AG09319 (cell line): ENCODE results near the gene LRRC42.

ENCODE experiments used
- DNase-seq: peaks from one replicate; pipeline ENCODE4 v3.0.0-alpha.2; 2010; ENCODE audit warnings: low read depth; ENCODE audit errors: extremely low read depth
- TF ChIP-seq, protein P1 (sequence below): IDR thresholded peaks from 2 replicates; pipeline ENCODE4 v1.5.1; 2011; ENCODE audit warnings: low read depth, mild to moderate bottlenecking, inconsistent platforms, low read length, moderate library complexity

The LRRC42 gene

DNA sequence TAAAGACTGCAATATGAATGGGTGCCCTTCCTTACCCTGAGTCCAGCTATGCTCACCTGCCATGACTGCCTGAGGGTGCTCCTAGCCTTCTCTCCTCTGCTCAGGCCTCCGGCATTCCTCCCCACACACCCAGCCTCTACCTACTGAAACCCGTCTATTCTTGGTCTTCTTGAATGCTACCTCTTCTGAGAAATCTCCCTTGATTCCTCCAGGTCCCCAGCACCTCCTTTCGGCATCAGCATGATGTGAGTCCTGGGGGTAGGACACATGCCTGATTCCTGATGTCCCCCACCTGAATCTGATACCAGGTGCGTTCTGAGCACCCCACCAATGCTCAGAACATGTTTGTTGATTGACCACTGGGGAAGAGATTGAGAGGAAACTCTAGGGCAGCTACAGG is 63.3 kb downstream of the LRRC42 start:
- TF ChIP-seq, protein P1, sequence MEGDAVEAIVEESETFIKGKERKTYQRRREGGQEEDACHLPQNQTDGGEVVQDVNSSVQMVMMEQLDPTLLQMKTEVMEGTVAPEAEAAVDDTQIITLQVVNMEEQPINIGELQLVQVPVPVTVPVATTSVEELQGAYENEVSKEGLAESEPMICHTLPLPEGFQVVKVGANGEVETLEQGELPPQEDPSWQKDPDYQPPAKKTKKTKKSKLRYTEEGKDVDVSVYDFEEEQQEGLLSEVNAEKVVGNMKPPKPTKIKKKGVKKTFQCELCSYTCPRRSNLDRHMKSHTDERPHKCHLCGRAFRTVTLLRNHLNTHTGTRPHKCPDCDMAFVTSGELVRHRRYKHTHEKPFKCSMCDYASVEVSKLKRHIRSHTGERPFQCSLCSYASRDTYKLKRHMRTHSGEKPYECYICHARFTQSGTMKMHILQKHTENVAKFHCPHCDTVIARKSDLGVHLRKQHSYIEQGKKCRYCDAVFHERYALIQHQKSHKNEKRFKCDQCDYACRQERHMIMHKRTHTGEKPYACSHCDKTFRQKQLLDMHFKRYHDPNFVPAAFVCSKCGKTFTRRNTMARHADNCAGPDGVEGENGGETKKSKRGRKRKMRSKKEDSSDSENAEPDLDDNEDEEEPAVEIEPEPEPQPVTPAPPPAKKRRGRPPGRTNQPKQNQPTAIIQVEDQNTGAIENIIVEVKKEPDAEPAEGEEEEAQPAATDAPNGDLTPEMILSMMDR = no peak

DNA sequence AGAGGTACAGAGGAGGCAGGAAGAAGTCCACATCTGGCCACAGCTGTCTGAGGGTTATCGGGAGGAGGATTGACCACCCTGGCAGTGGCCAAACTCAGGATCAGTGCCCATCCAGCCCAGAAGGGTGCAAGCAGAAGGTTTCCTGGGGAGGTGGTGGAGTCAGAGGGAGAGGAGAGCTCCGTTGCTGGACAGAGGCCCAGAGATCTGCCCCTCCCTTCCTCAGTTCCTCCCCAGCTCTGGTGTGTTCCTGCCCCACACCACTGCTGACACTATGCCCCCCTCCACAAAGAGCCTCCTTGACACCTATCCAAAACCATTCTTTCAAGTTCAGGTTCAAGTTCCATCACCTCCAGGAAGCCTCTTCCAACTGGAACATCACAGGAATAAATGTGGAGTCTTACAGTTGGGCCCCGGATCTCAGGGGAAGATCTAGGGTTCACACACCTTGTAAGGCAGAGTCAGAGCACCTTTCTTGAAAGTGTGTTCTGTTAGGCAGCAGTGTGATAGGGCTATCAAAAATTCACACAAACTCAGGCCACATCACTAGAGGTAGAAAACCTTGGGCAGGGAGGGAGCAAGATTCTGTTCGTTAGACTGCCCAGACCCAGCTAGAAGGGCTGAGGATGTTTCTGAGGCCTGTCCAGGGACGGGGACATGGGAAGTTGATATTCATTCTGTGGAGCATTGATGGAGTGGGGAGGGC is 64.4 kb downstream of the LRRC42 start:
- DNase-seq = no peak
- TF ChIP-seq, protein P1 = no peak

More for the DNA sequence above, 63.3 kb downstream of the LRRC42 start:
- no peak for DNase-seq

DNA sequence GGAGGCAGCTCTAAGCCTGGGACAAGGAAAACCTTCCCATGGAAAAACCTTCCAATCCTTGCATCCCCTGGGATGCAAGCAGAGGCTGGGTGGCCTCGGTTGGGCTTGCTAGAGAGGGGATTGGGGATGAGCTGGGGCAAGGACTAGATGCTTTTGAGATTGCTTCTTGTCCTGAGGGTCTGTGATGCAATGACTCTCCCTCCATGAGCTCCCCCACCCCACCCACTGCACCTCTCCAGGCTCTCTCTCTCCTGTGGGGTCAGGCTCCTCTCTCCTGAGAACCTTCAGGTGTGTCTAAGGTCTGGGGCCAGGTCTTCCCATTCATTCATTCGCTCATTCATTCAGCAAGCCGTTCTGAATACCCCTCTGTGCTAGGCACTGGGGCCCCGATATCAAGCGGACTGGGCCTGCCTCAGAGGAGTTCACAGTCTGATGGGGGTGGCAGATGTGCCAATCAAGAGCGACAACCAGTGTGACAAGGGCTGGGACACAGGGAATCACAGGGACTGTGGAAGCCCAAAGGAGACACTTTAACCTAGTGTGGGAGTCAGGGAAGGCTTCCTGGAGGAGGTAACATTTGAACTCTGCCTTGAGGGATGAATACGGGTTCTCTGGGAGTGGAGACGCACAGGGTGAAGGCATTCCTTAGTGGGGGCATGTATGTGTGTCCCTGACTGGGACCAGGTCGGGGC is 65.3 kb downstream of the LRRC42 start:
- TF ChIP-seq, protein P1 = no peak

DNA sequence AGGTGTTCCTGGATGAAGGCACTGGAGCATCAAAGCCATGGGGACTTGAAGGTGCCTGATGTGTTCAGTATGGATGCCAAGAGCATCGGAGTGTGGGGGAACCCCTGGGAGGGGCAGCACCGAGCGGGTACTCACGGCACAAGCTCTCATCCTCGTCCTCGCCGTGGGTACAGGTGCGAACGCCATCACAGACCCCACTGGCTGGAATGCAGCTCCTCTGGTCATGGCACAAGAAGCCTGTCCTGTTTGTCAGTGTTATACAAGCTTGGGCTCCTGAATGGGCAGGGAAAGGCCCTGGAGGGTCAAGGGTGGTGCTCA is 65.8 kb downstream of the LRRC42 start:
- no peak for DNase-seq
- TF ChIP-seq, protein P1 = no peak

More for the DNA sequence above, 65.3 kb downstream of the LRRC42 start:
- no peak for DNase-seq

DNA sequence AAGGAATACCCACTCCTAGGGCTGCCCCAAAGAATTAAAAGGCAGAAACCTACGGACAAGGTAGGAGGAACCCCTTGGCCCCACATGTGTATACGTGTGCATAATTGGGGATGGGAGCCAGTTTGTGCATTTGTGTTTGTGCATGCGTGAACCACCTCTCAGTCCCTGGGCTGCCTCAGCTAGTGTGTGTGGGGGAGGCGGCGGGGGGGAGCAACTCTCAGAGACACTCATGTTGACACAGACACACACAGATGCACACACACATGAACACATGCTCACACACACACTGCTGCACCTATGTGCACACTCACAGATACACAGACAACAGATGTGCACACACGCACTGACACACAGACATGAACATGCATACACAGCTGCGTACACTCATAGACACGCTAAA is 66.7 kb downstream of the LRRC42 start:
- no peak for DNase-seq
- TF ChIP-seq, protein P1 = no peak

DNA sequence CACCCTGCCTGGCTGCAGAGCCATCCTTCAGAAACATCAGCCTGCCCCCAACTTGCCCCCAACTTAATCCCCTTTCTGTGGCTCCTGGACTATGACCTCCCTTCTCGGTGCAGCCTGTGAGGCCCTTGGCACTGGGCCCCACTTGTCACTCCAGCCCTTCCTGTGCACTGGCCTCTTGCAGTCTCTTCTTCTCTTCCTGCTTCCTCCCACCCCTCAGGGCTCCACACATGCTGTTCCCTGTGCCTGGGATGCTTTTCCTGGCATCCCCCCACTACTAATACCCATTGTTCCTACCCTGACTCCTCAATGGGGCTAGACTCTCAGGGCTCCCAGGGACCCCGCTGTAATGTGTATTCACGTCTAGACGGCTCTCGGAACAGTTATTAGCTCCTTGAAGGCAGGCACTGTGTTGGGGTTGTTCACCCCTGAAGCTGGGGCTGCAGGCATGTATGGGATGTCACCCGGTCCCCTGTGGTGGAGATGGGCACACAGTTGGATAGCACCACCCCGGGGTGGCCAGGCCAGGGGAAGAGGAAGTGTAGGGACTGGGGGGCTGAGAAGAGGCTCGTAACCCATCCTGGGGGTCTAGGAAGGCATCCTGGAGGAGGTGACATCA is 67.4 kb downstream of the LRRC42 start:
- TF ChIP-seq, protein P1 = no peak
- DNase-seq = no peak

DNA sequence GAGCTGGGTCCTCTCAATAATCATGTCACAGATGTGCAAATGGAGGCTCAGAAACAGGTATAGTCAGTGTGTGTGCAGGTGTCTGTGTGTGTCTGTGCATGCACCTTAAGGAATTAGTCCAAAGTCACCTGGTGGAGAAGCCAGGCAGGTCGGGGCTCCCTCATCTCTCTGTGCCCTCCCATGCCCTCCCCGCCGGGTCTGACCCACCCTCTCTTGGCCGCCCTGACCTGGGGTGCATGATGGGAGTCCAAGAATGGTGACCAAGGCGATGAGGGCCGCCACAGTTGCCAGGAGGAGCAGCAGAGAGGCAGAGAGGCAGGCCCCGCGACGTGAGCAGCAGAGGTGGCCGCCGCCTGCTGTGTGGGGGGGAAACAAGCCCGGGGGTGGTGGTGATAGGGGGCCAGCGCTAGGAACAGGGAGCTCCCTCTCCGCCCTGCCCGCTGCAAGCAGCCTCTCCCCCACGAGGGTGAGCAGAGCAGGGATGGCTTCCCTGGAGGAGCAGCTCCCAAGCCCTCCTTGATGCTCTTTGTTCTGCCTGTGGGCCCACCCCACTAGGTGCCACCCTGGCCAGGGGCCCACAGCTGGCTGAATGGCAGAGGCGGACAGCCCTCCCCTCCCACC is 68.0 kb downstream of the LRRC42 start:
- TF ChIP-seq, protein P1 = no peak
- no peak for DNase-seq
